ENCODE measurements around the gene FARSB.

GRCh38 chr2:222525811-222526210 lies 130.1 kb downstream of the FARSB start:
- TF ChIP-seq EZH2 (IDR thresholded peaks at IDR 0.05; ENCODE audit: borderline replicate concordance) (no peak), CTCF (IDR thresholded peaks at IDR 0.05; ENCODE audit: poor library complexity) (no peak)
